ENCODE measurements around the gene LRGUK. TPM values are rescaled to one million over a fixed set of nuclear protein-coding genes. Genes with fewer than 3 reads are reported as not detected.

The LRGUK gene
- total RNA-seq, 1 experiment from 2014 or later, result 0.49 TPM

DNA sequence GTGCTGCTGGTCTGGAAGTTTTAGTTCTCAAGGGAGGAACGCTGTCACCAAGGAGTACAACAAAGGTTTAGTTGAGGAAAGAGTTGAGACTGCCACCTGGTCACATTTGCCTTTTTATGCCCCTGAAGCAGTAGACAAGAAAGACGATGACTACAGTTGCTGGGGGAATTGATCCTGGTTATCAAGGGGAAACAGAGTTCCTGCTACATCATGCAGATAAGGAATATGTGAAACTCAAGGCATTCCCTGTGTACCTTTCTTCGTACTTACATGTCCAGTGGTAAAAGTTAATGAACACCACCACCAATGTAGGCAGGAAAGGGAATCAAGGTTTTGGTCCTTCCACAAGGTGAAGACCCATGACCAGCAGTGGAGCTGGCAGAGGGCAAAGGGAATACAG is 157.8 kb downstream of the LRGUK start:
- H3K9me2 ChIP-seq (ENCODE audit: insufficient read depth), result no peaks in the 10 kb centered on the region
- ChIA-PET RAD21 (ENCODE audit: low non-redundant PET in 1 of 2, low total read pairs in 2 of 2, uncharacterized antibody in 2 of 2, unreplicated experiment in 2 of 2) (no interaction called here), CTCF (no interaction called here), POLR2A (no interaction called here)
- ATAC-seq, result no peak
- H3K27me3 ChIP-seq (ENCODE audit: insufficient read depth, low read length), result no peaks in the 10 kb centered on the region
- no peaks in the 10 kb centered on the region for H3K79me2 ChIP-seq (ENCODE audit: insufficient read depth, low read length)
- no peaks in the 10 kb centered on the region for H4K20me1 ChIP-seq (ENCODE audit: insufficient read depth)
- H3K4me1 ChIP-seq (ENCODE audit: control insufficient read depth in 1 of 2, insufficient read depth in 2 of 2, low read length in 2 of 2), result no peaks in the 10 kb centered on the region
- H3K36me3 ChIP-seq (ENCODE audit: control insufficient read depth in 1 of 2, insufficient read depth in 2 of 2, low read length in 2 of 2), result no peaks in the 10 kb centered on the region
- no peak overlapping the region for H3K9ac ChIP-seq (ENCODE audit: low read length)
- H3K27ac ChIP-seq (ENCODE audit: low read depth, low read length), result no peak overlapping the region
- DNase-seq (ENCODE audit: low read depth, low spot score), result no peak
- H3K9me3 ChIP-seq (ENCODE audit: control insufficient read depth in 1 of 2, insufficient read depth in 1 of 2, low read depth in 1 of 2, low read length in 2 of 2), result no peaks in the 10 kb centered on the region
- H2AFZ ChIP-seq (ENCODE audit: low read depth, low read length, poor library complexity, severe bottlenecking), result no peak overlapping the region
- no peak overlapping the region for H3K4me2 ChIP-seq (ENCODE audit: low read length)
- BruUV-seq (replicated peaks), result no TSS peak
- no peak overlapping the region for H3K4me3 ChIP-seq (replicated peaks in 1 of 2; ENCODE audit: low read depth in 1 of 2, low read length in 2 of 2)
- TF ChIP-seq MAX (IDR thresholded peaks at IDR 0.05) (no peak), RAD21 (IDR thresholded peaks at IDR 0.05; ENCODE audit: low read depth) (no peak), FOSL1 (IDR thresholded peaks at IDR 0.05; ENCODE audit: low read depth) (no peak), CBX3 (IDR thresholded peaks at IDR 0.05; ENCODE audit: low read depth) (no peak), ZFX (IDR thresholded peaks at IDR 0.05) (no peak), CEBPB (IDR thresholded peaks at IDR 0.05; ENCODE audit: low read depth) (no peak), ZBTB33 (IDR thresholded peaks at IDR 0.05; ENCODE audit: extremely low read depth, insufficient replicate concordance, low read length) (no peak), POLR2A (IDR thresholded peaks at IDR 0.05; ENCODE audit: borderline replicate concordance, extremely low read depth, insufficient read depth, insufficient read length) (no peak), SRF (IDR thresholded peaks at IDR 0.05; ENCODE audit: low read depth) (no peak), TCF7L2 (IDR thresholded peaks at IDR 0.05; ENCODE audit: borderline replicate concordance, extremely low read depth, insufficient read depth, insufficient read length) (no peak)
- intact Hi-C loops (cut with micrococcal nuclease), result no loop called here

Measured in HCT116 (cell line).